ENCODE results near the gene COL5A3. TPM values are rescaled to one million over a fixed set of nuclear protein-coding genes. Genes with fewer than 3 reads are reported as not detected.

COL5A3 gene
- total RNA-seq, 1 experiment from 2014 or later, result 0.11 TPM

- H3K9ac ChIP-seq (ENCODE audit: low read length), result no peak overlapping the region
- H3K27me3 ChIP-seq (ENCODE audit: low read length), result peaks cover 24% of the 10 kb centered on the region
- H3K27ac ChIP-seq (ENCODE audit: low read length), result no peak overlapping the region
- intact Hi-C loops (cut with micrococcal nuclease), result no loop called here
- BruUV-seq (replicated peaks), result no TSS peak
- H3K9me3 ChIP-seq (ENCODE audit: low read length), result no peaks in the 10 kb centered on the region
- ChIA-PET CTCF (no interaction called here), POLR2A (ENCODE audit: unreplicated experiment) (no interaction called here)
- H4K20me1 ChIP-seq (ENCODE audit: low read length), result no peaks in the 10 kb centered on the region
- H2AFZ ChIP-seq (ENCODE audit: low read length), result no peak overlapping the region
- H3K79me2 ChIP-seq (ENCODE audit: low read length), result no peaks in the 10 kb centered on the region
- no peaks in the 10 kb centered on the region for H3K36me3 ChIP-seq (ENCODE audit: low read depth, low read length)
- H3K9me2 ChIP-seq (replicated peaks; ENCODE audit: low read length), result no peaks in the 10 kb centered on the region
- no peak overlapping the region for H3K4me2 ChIP-seq (ENCODE audit: low read length)
- no peaks in the 10 kb centered on the region for H3F3A ChIP-seq (ENCODE audit: low read length, unreplicated experiment)
- TF ChIP-seq EZH2 (IDR thresholded peaks at IDR 0.05; ENCODE audit: low read length, unreplicated experiment), result no peak
- no peak for TF ChIP-seq CTCF (conservative IDR thresholded peaks at IDR 0.05; ENCODE audit: low read depth, low read length)
- TF ChIP-seq EZH2phosphoT487 (IDR thresholded peaks at IDR 0.05; ENCODE audit: borderline replicate concordance, low read length), result no peak
- H3K4me1 ChIP-seq (ENCODE audit: insufficient read depth, low read length), result peaks cover 4% of the 10 kb centered on the region; the same call in 1 of the 2 replicates
- ATAC-seq, result no peak
- no peak overlapping the region for H3K4me3 ChIP-seq (ENCODE audit: low read length)
- no peak for DNase-seq
Observed at GRCh38 chr19:10005632-10006334, 4.5 kb downstream of the COL5A3 start.

DNA sequence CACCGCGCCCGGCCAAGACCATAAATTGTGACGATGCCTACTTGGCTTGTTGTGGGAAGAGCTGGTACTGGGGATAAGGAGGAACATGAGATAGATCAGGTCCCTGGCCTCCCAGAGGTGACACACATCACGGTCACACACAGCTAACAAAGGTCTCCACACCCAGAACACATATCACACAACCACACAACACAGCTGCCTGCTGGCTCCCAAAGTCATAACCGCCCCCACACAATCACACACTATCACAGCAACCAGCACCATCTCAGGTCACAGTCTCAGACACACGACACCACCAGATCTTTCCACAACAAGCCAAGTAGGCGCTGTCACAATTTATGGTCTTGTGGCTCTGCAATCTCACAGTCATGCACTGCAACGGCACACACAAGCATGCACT, 5.7 kb downstream of the COL5A3 start:
- BruUV-seq (replicated peaks), result no TSS peak
- Histone ChIP-seq H3F3A (ENCODE audit: low read length, unreplicated experiment) (no peaks in the 10 kb centered on the region), H2AFZ (ENCODE audit: low read length) (no peak overlapping the region), H3K9ac (ENCODE audit: low read length) (no peak overlapping the region), H3K27ac (ENCODE audit: low read length) (no peak overlapping the region), H3K4me2 (ENCODE audit: low read length) (no peak overlapping the region), H3K79me2 (ENCODE audit: low read length) (no peaks in the 10 kb centered on the region), H3K4me1 (ENCODE audit: insufficient read depth, low read length) (peaks cover 5% of the 10 kb centered on the region), H3K9me2 (replicated peaks; ENCODE audit: low read length) (no peaks in the 10 kb centered on the region), H3K27me3 (ENCODE audit: low read length) (peaks cover 13% of the 10 kb centered on the region), H3K36me3 (ENCODE audit: low read depth, low read length) (no peaks in the 10 kb centered on the region), H3K4me3 (ENCODE audit: low read length) (no peak overlapping the region), H3K9me3 (ENCODE audit: low read length) (no peaks in the 10 kb centered on the region), H4K20me1 (ENCODE audit: low read length) (no peaks in the 10 kb centered on the region)
- ATAC-seq (no peak), DNase-seq (no peak)
- no peak for TF ChIP-seq EZH2 (IDR thresholded peaks at IDR 0.05; ENCODE audit: low read length, unreplicated experiment)
- no peak for TF ChIP-seq CTCF (conservative IDR thresholded peaks at IDR 0.05; ENCODE audit: low read depth, low read length)
- TF ChIP-seq EZH2phosphoT487 (IDR thresholded peaks at IDR 0.05; ENCODE audit: borderline replicate concordance, low read length), result no peak
- intact Hi-C loops (cut with micrococcal nuclease), result no loop called here
- ChIA-PET CTCF (no interaction called here), POLR2A (ENCODE audit: unreplicated experiment) (no interaction called here)

GRCh38 chr19:10003271-10003670, 7.0 kb downstream of the COL5A3 start:
- no peak overlapping the region for H3K4me3 ChIP-seq (ENCODE audit: low read length)
- BruUV-seq (replicated peaks), result no TSS peak
- no peaks in the 10 kb centered on the region for H3K9me3 ChIP-seq (ENCODE audit: low read length)

More at GRCh38 chr19:10003271-10003670, 7.0 kb downstream of the COL5A3 start:
- Histone ChIP-seq H3K79me2 (ENCODE audit: low read length) (no peaks in the 10 kb centered on the region), H3K27ac (ENCODE audit: low read length) (no peak overlapping the region), H2AFZ (ENCODE audit: low read length) (no peak overlapping the region), H3K9ac (ENCODE audit: low read length) (no peak overlapping the region), H3K4me1 (ENCODE audit: insufficient read depth, low read length) (peaks cover 3% of the 10 kb centered on the region; the same call in 1 of the 2 replicates), H3K36me3 (ENCODE audit: low read depth, low read length) (no peaks in the 10 kb centered on the region), H3K27me3 (ENCODE audit: low read length) (peaks cover 5% of the 10 kb centered on the region), H4K20me1 (ENCODE audit: low read length) (no peaks in the 10 kb centered on the region), H3K4me2 (ENCODE audit: low read length) (no peak overlapping the region), H3F3A (ENCODE audit: low read length, unreplicated experiment) (no peaks in the 10 kb centered on the region), H3K9me2 (replicated peaks; ENCODE audit: low read length) (no peaks in the 10 kb centered on the region)
- intact Hi-C loops (cut with micrococcal nuclease), result no loop called here
- TF ChIP-seq EZH2phosphoT487 (IDR thresholded peaks at IDR 0.05; ENCODE audit: borderline replicate concordance, low read length) (no peak), EZH2 (IDR thresholded peaks at IDR 0.05; ENCODE audit: low read length, unreplicated experiment) (no peak), CTCF (conservative IDR thresholded peaks at IDR 0.05; ENCODE audit: low read depth, low read length) (no peak)
- POLR2A ChIA-PET (ENCODE audit: unreplicated experiment), result no interaction called here
- ATAC-seq (no peak), DNase-seq (no peak)
- CTCF ChIA-PET, result no interaction called here
